NCI-H1417 treated with DMSO at 0.1 percent for 48 hours (cell line): Measurements from ENCODE around the gene KRT15.

Source experiments
- DNase-seq: peaks from one replicate; lab custom pipeline; 2025; lab: John Stamatoyannopoulos, UW

The KRT15 gene

DNA sequence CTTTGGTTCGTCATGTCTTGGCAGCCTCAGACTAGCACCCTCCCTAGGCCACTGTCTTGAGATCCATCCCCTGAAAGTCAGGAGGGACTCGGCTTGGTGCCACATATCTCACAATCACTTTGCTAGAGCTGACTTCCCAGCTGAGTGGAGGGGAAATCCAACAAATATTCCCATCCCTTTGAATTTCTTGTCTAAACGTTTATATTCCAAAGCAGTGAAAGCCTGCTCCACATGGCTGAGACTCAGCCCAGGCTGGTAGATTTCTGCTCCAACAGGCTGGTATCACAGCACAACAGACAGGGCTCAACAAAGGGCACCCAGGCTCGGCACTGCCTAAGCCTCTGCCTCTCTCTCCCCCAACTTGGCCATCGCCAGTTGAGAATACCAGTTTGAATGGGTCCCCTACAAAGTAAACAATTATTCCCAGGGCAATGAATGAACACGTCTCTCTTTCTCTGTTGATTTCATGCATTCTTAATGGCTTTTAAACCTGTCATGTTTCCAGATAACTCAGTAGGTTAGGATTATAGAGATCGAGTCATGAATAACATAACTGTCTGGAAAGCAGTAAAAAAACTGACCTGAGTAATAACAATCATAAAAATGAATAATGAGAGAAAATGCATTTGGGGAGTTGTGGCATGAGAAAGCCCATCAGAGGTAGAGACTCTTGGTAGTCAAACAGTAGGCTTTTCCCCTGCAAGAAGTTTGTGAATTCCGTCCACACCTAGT, 14.3 kb downstream of the KRT15 start:
- DNase-seq = no peak

DNA sequence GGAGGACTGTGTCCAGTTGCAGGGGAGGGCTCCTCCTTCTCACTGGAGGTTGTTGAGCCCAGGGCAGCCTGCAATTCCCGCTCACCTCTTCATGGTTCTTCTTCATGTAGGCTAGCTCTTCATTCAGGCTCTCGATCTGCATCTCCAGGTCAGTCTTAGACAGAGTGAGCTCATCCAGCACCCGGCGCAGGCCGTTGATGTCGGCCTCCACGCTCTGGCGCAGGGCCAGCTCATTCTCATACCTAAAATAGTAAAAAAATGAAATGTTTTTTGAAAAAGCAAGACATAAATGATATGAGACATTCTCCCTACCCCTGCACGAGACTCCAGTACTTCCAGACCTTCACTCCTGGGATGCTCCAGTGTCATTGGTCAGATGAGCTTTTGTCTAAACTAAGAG, 15.5 kb downstream of the KRT15 start:
- no peak for DNase-seq

- no peak for DNase-seq
These were observed 18.4 kb downstream of the KRT15 start for GRCh38 chr17:41500131-41500911.

DNA sequence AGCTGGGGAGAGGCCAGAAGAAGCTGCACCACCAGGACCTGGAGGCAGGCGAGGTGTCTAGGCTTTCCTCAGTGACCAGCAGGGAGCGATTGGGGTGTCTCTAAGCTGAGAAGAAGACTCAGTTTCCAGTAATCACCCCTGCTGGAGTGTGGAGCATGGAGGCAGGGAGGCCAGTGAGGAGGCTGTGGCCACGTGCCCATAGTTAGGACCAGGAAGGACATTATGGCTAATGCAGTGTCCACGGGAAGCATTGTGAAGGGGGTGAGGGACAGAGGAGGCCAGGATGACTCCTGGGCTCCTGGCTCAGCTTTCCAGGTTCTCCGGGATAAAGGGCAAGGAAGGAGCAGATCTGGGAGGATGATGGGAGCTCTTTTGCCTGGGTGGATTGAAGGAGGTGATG, 19.0 kb downstream of the KRT15 start:
- DNase-seq = no peak

- DNase-seq = no peak
These were observed 20.4 kb downstream of the KRT15 start for GRCh38 chr17:41498276-41498675.

GRCh38 chr17:41496803-41497484, 21.7 kb downstream of the KRT15 start:
- DNase-seq = no peak

DNA sequence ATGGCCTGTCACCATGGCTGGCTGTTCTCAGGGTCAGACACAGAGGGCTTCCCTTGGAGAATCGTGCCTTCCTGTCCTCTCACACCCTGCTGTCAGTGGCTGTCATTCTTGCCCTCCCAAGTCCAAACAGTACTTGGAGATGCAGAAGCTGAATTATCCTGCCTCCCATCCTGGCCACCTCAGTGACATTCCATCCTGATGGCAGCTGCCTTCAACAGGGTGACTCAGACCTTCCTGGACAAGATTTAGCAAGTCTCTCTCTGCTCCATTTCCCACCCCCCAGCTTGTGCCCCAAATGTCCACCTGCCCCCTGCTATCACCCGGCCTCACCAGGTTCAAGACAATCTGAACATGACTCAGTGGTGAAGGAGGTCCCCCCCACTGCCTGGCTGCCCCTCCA, 24.2 kb downstream of the KRT15 start:
- no peak for DNase-seq

DNA sequence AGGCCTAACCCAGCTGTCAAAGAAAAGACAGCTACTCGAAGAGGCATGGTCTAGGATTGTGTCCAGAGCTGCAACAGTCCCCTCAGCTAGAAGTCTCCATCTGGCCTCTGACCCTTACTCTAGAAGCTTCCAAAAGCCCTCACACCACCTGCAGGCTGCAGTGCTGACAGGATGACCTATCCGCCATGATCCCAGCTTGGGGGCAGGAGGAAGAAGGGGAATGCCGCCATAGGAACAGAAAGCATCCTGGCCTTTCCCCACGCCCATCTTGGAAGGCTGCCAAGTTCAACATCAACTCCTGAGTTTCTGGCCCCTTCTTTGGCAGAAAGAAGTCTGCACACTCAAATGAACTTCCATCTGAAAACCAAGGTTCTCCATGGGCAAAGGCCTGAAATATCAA, 25.9 kb downstream of the KRT15 start:
- DNase-seq = no peak

DNA sequence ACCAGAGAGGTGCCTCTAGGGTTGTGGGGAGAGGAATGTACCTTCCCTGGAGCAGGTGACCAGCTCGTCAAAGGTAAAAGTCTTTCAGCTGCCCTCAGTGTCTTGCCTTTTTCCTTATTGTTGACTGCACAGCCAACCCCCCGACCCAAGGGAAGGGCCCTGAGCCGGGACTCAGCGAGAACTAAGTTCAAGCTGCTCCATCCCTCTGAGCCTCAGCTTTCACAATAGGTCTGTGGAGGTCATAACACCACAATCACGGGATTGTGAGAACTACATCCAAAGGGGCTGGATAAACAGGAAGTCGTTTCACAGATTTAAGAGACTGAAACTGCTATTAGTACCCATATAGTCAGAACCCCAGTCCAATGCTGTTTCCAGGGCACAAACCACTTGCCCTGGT, 26.3 kb downstream of the KRT15 start:
- DNase-seq = no peak

- no peak for DNase-seq
These were observed 27.2 kb downstream of the KRT15 start for GRCh38 chr17:41491476-41491875.

- DNase-seq = no peak
These were observed 28.4 kb downstream of the KRT15 start for GRCh38 chr17:41490000-41490990.

- no peak for DNase-seq
These were observed 29.2 kb downstream of the KRT15 start, which contains the start of gene KRT36 for GRCh38 chr17:41489531-41489930. Gene KRT36, minus strand, starts transcription at chr17:41489910. Its CDS starts 46 bp downstream, at chr17:41489864.

DNA sequence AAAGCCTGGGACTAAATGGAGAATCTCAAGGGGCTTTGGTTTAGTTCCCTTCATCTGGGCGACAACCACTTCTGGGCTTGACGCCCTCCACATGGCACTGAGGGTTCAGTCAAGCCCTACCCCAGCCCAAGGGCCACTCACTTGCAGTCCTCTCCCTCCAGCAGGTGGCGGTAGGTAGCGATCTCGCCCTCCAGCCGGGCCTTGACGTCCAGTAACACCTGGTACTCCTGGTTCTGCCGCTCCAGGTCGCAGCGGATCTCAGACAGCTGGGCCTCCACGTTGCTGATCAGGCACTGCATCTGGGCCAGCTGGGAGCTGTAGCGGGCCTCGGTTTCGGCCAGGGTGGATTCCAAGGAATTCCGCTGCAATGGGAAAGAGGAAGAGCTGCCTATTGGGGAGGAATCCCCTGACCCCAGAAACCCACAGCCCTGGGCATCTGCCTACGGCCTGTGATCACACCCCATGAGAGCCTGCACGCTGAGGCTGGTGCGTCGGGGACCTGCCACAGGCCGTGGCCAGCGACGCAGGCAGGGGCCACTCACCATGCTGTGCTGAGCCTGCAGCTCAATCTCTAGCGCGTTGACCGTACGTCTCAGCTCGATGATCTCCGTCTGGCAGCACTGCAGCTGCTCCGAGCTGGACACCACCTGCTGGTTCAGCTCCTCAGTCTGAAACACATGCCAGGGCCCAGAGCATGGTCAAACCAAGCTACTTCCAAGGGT, 31.7 kb downstream of the KRT15 start:
- DNase-seq = no peak

DNA sequence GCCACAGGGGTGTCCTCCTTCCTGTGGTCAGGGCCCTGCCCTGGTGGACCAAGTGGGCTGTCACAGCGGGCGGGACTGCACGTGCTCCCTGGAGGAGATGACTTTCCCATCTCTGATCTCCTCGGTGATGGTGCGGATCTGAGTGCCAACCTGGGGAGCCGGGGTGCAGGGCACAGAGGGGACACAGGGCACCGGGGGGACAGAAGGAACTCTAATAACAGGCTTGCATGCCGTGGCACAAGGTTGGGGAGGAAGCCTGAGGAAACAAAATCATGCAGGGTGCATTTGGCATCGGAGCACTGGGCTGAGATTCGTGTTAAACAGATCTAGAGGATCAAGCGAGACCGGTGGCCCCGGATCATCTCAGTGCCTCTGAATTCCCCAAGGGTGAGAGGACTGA, 32.4 kb downstream of the KRT15 start:
- DNase-seq = no peak

DNA sequence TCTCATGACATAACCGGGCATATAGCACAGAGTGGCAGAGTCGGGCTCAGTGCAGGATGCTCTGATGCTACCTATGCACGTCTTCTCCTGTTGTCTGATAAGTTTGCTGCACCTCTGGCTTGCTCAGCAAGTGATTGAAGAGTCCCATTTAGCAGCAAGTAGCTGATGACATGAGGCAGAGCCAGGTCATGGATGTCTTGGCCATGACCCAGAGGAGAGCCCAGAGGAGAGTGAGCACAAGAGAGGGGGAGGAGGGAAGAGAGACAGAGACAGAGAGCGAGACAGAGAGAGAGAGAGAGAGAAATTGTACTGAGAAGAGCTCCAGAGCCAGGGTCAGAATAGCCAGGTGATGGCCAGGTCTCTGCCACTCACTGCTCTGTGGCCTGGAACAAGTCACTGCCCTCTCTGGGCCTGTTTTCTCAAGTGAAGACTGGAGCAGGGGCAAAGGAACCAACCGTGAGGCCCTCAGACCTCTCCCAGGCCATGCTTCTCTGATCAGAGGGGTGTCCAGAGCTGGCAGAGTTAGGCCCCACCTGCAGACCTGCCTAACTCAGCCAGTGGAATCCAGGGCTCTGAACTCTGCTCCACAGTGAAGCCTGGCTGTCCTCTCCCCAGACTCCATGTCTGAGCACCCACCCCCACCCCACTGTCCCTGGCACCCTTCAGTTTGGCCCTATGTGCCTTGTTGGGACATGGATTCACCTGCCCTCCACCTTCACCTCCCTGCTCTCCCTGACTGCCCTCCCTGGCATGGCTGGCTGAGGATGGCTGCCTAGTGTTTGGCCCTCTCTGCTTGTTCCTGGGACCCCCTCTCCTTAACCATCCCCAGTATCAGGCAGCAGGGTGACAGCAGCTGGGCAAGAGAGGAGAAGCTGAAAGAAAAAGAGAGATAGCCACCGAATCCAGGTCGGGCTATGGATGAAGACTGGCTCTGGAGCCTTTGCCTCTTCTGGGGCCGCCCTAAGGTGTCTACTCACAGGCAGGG, 33.5 kb downstream of the KRT15 start:
- no peak for DNase-seq

DNA sequence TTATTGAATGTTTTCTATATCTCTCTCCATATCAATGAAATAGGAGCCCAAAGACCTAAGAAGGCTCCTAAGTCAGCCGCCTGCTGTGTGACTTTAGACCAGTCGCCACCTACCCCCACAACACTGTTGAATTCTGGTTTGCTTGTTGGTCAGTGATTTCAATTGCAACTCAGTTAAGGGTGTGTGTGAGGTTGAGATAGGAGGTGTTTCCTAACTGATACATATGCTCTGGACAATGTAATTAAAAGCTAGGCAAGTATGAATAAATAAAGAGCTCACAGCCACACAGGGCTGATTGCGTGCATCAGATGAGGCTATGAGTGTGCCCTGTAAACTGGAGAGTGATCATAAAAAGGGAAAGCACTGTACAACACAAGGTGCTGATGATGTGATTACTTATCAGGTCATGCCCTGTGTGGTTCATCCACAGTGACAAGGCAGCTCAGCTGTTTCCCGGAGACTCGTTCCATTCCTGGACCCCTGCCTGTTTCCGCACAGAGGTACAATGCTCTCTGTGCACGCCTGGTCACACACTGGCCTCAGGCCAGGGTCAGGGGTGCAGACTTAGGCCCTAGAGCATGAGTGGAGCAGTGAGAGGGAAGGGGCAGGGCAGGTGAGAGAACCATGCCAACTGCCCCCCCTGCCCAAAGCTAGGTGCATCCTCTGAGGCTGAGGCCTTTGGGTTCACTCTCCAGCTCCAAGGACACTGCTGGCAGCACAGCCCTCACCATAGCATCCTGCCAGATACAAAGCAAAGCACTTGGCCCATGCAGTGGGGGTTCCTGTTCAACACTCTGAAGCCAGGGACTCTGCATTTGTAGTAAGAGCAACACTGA, 34.5 kb downstream of the KRT15 start:
- no peak for DNase-seq

GRCh38 chr17:41483531-41483930, 35.2 kb downstream of the KRT15 start:
- DNase-seq = no peak

DNA sequence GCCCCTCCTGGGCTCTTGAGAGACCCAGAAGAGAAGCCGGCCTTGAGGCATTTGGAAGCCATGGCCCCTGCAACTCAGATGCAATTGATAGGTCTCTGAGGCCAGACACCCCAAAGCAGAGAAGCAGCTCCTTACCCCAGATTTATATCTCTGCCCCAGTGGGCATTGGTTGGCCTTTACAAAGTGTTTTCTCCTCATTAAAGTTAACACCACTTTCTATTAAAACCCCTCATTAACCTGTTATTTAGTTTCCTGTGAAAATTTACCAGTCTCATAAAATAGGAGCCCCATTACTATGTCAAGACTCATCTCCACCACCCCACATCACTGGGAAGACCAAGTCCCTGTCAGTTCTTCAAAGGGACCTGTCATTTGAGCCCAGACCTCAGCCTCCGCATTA, 37.7 kb downstream of the KRT15 start, which contains the start of gene KRT35:
Gene KRT35, minus strand, starts transcription at position 116 of the 400 bp plus-strand sequence. Its CDS starts 54 bp downstream, at position 62.
- DNase-seq = no peak

- no peak for DNase-seq
These were observed 38.1 kb downstream of the KRT15 start for GRCh38 chr17:41480581-41480980.
